ENCODE data around the gene CDK14.
A peak's percentile ranks its signal among the peaks of the same experiment; 100 is the strongest.

CDK14 gene

GRCh38 chr7:91067242-91067641, 471.1 kb downstream of the CDK14 start:
- Histone ChIP-seq H3K4me1 (peaks cover 0 to 7% (median 0%) of the 10 kb centered on the region in 4 donors), H3K4me3 (no peak overlapping the region), H3K9me3 (no peaks in the 10 kb centered on the region), H3K27me3 (no peaks in the 10 kb centered on the region), H3K36me3 (no peaks in the 10 kb centered on the region), H3K27ac (no peak overlapping the region)
- no peak for TF ChIP-seq CTCF (IDR thresholded peaks at IDR 0.05)
- no peak for DNase-seq
- intact Hi-C loops (cut with DNase I; ENCODE audit: low total_unique reads) = no loop called here

- Histone ChIP-seq H3K4me1 (peaks cover 0 to 7% (median 0%) of the 10 kb centered on the region in 4 donors), H3K4me3 (no peak overlapping the region), H3K9me3 (no peaks in the 10 kb centered on the region), H3K27me3 (no peaks in the 10 kb centered on the region), H3K36me3 (no peaks in the 10 kb centered on the region), H3K27ac (no peak overlapping the region)
- intact Hi-C loops (cut with DNase I; ENCODE audit: low total_unique reads) = no loop called here
- no peak for TF ChIP-seq CTCF (IDR thresholded peaks at IDR 0.05)
- DNase-seq = no peak
Measured at GRCh38 chr7:91068136-91068795, 472.1 kb downstream of the CDK14 start.

- intact Hi-C loops (cut with DNase I; ENCODE audit: low total_unique reads) = no loop called here
- H3K27me3 ChIP-seq = no peaks in the 10 kb centered on the region
- no peak for DNase-seq
Measured at GRCh38 chr7:91069146-91069545, 473.0 kb downstream of the CDK14 start.

GRCh38 chr7:91079487-91079886, 483.4 kb downstream of the CDK14 start:
- Histone ChIP-seq H3K36me3 (no peaks in the 10 kb centered on the region), H3K4me1 (peaks cover 3 to 57% (median 35%) of the 10 kb centered on the region in 4 donors), H3K27me3 (no peaks in the 10 kb centered on the region), H3K9me3 (no peaks in the 10 kb centered on the region), H3K27ac (peak overlapping the region in 1 of 2 donors; percentile 68), H3K4me3 (no peak overlapping the region)
- TF ChIP-seq CTCF (IDR thresholded peaks at IDR 0.05) = no peak
- no peak for DNase-seq
- intact Hi-C loops (cut with DNase I; ENCODE audit: low total_unique reads) = no loop called here

More at GRCh38 chr7:91069146-91069545, 473.0 kb downstream of the CDK14 start:
- no peak overlapping the region for H3K4me3 ChIP-seq
- TF ChIP-seq CTCF (IDR thresholded peaks at IDR 0.05) = no peak
- no peaks in the 10 kb centered on the region for H3K36me3 ChIP-seq
- peaks cover 0 to 7% (median 0%) of the 10 kb centered on the region in 4 donors for H3K4me1 ChIP-seq
- no peaks in the 10 kb centered on the region for H3K9me3 ChIP-seq
- no peak overlapping the region for H3K27ac ChIP-seq

GRCh38 chr7:91080351-91080750, 484.2 kb downstream of the CDK14 start:
- intact Hi-C loops (cut with DNase I; ENCODE audit: low total_unique reads) = loop anchor here (10.0 kb wide), 3 partner anchors 184 to 704 kb away; partner anchors contain the start of gene FZD1
- no peaks in the 10 kb centered on the region for H3K36me3 ChIP-seq
- DNase-seq = no peak
- H3K4me1 ChIP-seq = peaks cover 3 to 62% (median 37%) of the 10 kb centered on the region in 4 donors
- no peak for TF ChIP-seq CTCF (IDR thresholded peaks at IDR 0.05)
- H3K27me3 ChIP-seq = no peaks in the 10 kb centered on the region
- no peak overlapping the region for H3K4me3 ChIP-seq
- H3K9me3 ChIP-seq = no peaks in the 10 kb centered on the region
- peak overlapping the region in 1 of 2 donors; percentile 68 for H3K27ac ChIP-seq

Measured in tibial artery (tissue), 4 donors.